Stimulated activated CD8-positive, alpha-beta memory T cell treated with anti-CD3 and anti-CD28 coated beads, Interleukin-4, amount 100 ng/mL, for 4 hours (primary cell): ENCODE data around the gene RAB17.
A peak's percentile ranks its signal among the peaks of the same experiment; 100 is the strongest.
"Not testable (repeated sequence)": the region's sequence is repeated elsewhere in the genome, so short reads cannot be mapped to it uniquely, and the experiment has no call there.

Experiments used
- DNase-seq, 2 donors: peaks; one replicate each; pipeline ENCODE4 v3.0.0-alpha.2; 2020; ENCODE audit warnings: low read depth in 2 of 2, low spot score in 1 of 2

The RAB17 gene

DNA sequence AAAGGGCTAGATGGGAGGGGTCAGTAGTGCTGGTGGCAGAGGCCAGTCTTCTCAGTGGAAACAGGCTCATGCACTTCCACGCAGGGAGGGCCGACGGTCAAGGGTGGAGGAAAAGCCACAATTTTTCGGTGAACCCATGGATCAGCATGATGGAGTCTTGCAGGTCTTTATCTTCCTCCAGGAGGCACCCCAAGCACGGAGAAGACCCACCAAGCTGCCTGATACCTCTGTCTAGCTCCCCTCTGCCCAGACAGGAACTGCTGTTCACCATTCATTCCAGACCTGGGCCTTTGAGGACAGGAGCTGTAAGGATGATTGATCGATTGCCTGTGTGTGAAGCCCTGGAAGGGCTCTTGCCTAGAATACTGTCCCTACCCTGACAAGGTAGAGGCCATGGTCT lies 34.0 kb upstream of the RAB17 start:
- DNase-seq, result no peak

DNA sequence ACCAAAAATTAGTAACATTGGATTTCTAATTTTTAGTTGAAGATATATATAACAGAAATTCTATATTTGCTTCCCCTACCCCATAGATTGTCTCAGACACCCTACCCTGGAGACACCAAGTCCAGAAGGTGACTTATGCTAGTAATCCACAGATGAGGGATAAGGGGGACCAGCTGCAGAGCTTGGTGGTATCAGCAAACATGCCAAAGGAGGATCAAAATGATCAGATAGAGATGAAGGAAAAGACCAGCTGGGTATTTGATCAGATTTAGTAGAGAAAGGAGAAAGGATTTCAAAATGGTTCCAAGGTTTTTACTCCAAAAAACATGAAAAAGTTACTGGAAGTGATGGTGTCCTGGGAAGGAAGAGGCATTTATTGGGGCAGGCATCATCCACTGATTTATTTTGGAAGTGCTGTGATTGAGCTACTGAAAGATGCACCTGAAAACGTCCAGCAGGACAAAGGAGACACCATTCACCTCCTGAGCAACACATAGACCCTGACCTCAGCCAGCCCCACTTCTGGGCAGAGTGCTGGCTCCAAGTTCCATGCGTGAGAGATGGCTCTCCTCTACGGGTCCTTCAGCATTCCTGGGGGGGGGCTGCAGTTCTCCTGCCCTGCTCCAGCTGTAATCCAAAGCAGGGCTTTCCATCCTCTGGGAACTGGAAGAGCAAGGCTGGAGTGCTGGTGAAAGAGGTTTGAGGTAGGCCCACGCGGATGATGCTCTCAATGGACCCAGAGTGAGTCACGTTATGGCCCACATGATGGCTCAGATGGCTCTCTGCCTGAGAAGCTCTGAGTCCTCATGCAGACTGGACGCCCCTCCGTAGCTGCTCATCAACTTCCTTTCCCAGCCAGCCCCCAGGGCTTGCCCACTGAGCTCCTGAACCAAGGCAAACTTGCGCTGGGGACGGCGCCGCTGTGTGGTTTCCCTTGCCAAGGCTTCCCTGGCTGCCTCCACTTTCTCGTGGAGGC lies 33.2 kb upstream of the RAB17 start:
- no peak for DNase-seq

DNA sequence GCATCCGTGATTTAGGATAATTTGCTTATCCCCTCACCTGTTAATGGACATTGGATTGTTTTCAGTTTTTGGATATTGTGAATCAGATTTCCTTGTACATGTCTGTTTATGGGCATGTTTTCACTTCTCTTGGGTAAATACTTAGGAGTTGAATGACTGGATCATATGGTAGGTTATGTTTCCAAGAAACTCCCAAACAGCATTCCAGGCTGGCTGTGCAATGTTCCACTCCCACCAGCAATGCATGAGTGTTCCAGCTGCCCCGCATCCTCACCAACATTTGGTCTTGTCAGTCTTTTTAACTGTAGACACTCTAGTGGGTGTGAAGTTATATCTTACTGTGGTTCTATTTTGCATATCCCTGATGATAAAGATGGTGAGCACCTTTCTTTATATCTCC lies 27.9 kb upstream of the RAB17 start:
- no peak for DNase-seq

DNA sequence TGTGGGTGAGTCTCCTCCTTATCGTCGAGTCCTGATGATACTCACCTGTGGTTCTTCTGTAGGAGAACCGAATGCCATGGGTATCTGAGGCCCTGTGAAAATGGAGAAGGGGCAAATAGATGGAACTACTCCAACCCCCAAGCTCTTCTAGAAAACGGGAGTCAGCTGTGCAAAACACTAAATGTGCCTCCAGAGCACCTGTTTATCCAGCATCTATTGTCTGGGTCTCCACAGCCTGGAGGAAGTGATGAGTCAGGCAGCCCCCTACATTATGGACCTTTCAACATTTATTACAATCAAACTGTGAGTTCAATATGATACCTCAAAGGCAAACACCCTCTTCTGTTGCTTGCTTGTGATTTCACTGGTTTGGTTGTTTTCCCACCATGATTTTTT lies 27.1 kb upstream of the RAB17 start:
- no peak for DNase-seq

DNA sequence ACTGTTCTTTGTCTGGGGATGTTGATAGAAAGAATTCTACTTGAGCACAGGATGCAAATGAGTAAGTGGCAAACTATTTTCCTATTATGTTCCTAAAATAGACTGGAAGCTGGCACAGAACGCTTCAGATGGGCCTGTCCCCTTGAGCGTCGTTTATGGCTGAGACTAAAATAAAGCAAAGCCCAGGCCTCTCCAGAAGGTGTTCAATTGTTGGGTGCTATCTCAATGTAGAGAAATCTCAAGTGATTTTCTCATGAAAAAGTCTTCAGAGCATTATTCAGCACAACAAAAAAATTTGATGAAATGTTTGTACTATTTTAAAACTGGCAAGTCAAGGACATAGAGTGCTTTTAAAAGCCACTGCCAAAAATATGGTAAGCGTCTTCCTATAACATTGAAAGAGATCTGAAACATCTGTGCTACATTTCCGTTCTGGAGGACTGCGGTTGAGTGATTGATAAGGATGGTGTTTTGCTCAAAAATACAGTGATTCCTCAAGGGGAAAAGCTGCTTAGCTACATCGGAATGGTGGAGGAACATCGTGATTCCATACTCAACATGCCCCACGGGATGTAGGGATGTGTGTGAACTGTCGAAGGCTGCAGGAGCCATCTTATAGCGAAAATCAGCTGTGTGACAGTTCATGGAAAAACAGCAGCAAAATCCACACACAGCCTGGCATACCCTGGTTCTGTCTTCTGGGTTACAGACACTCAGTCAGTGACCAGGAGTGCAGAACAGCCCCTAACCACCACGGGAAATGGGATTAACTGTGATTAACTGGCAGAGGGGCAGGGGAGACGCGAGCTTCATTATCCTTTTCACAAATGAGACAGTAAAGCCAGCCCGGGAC lies 26.4 kb upstream of the RAB17 start:
- DNase-seq, result no peak

DNA sequence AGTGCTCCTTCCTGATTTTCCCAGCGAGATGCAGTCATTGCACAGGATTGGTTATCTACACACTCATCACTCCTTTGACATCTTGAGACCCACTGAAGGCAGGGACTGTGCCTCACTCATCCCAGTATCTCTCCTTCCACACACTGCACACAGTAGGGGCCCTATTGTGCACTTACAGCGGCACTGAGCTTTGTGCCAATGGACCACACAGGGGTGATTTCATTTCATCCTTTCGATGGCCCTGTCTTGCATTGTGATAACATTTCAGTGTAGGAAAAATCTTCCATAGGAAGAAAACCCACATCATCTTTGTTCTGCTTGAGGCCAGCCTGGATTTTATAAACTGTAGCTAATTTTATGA lies 25.8 kb upstream of the RAB17 start:
- DNase-seq, result no peak

DNA sequence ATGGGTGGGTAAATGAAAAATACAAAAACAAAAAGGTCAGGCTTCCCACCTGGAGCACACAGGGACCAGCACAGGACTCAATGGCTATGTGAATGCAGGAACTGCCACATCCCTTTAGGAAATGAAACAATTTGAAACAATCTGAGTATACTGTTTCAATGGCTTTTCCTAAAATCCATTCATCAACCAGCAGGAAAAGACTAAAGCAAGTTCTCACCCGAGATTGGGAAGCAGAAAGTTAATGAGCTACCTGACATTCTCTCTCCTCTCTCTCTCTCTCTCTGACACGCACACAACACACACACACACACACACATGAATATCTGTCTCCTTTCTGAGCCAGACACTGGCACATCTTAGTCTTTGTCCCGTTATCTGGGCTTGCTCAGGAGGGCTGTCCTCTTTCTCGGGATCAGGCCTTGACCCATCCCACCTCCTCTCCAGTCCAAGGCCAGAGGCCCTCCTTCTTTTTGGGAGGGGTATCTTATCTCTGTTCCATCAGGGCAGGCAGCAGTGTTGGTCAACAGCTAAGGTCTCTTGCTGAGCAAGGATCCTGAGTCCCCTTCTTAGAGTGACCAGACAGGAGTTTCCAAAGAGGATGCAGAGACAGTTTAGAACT lies 25.2 kb upstream of the RAB17 start:
- DNase-seq, result no peak

DNA sequence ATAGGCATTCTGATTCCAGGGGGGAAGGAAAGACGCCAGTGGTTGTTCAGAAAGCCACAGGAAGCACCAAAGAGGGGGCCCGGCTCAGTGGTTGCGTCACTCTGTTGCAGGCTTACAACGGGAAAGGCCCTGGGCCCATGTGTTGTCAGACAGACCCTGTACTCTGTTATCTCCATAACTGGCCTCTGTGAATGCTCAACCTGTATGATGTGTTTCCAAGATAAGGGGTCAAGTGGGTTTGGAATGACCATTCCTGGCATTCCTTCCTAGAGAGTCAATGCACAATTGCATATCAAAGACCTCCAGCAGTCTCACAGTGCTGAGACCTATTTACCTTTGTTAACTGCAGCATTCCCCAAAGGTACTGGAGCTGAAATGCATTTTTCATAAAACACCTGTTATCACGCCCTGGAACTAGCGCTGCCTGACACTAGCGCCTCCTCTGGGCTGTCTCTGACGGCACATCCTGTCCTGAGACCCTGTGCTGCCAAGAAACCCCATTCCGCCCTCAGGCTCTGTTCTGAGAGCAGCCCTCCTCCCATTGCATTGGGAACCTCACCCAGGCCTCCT lies 23.7 kb upstream of the RAB17 start:
- DNase-seq, result no peak

DNA sequence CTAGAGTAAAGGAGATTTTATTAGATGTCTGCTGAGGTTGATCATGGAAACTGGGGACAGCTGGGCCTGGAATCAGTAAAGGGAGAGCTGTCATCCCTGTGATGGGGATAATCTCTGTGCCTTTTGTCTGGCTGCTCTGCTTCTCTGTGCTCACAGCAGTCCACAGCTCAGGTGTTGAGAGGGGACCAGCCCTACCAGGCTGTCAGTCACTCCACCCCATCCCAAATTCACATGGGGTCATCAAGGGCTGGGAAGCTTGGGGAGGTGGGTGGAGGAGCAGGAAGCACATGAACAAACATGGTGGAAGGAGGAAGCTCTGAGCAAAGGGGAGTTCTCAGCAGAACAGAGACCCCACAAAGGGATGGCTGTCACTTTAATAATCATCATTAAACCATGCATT lies 23.1 kb upstream of the RAB17 start:
- DNase-seq, result no peak

DNA sequence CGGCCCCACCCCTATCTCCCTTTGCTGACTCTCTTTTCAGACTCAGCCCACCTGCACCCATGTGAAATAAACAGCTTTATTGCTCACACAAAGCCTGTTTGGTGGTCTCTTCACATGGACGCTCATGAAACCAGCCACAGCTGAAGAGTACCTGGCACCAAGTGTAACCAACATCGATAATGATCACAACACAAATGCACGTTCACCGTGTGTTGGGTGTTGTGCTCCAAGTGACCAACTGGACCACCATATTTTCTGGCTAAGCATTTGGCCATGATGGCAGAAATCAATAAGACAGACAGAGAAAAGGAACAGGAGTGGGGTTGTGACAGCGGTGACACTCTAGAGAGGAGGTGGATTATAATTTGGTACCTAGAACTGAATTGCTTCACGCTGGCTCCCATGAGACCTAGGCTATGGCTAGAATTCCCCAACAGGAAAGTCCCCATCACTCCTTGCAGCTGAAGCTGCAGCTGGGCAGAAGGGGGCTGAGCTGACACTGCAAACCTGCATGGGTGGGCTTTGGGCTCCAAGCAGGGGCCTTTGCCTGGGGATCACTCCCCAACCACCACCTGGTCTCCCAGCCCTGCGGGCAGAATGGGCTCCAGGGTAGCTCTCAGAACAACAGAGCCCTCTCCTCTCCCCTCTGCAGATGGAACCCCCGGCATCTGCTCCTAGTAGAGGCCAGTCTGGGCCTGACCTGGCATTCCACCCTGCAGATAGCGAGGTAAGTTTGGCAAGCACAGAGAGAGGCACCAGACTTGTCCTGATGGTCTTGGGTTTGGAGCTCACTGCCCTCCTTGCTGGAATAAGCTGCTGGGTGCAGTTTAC lies 22.2 kb upstream of the RAB17 start:
- no peak for DNase-seq

DNA sequence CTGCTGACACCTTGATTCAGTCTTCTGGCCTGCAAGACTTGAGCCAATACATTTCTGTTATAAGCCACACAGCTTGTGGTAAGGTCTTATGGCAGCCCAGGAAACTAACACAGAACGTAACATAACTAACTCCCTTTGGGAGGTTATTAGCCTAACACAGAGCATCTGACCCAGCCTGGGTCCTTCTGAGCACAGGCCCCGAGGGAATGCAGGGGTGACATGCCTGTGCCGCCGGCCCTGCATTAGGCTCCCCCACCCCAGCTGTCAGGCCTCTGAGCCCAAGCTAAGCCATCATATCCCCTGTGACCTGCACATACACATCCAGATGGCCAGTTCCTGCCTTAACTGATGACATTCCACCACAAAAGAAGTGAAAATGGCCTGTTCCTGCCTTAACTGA lies 16.0 kb upstream of the RAB17 start:
- DNase-seq, result not testable (repeated sequence)

DNA sequence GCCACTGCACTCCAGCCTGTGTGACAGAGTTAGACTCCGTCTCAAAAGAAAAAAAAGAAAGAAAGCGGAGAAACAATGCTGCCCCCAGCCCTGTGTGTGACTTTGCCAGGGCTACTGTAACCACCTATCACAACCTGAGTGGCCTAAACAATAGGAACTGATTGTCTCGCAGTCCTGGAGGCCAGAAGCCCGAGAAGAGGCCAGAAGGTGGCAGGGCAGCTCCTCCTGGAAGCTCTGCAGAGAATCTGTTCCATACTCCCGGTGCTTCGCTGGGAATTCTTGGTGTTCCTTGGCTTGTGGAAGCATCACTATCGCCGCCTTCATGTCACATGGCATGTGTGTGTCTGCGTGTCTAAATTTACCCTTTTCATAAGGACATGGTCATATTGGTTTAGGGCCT lies 14.4 kb upstream of the RAB17 start:
- DNase-seq, result no peak

DNA sequence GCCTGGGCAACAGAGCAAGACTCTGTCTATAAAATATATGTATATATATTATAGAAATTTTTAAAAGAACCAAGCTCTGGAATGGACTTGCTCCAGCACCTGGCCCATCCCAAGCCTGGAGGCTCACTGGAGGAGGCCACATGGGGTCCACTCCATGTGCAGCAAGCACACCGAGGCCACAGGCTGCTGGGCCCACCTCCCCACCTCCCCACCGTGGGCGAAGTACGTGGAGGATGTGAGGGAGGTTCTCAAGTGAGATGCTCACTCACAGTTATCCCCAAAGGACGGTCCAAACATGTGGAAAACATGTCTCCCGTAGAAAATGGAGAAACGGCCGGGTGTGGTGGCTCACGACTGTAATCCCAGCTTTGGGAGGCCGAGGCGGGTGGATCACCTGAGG lies 13.9 kb upstream of the RAB17 start:
- no peak for DNase-seq

DNA sequence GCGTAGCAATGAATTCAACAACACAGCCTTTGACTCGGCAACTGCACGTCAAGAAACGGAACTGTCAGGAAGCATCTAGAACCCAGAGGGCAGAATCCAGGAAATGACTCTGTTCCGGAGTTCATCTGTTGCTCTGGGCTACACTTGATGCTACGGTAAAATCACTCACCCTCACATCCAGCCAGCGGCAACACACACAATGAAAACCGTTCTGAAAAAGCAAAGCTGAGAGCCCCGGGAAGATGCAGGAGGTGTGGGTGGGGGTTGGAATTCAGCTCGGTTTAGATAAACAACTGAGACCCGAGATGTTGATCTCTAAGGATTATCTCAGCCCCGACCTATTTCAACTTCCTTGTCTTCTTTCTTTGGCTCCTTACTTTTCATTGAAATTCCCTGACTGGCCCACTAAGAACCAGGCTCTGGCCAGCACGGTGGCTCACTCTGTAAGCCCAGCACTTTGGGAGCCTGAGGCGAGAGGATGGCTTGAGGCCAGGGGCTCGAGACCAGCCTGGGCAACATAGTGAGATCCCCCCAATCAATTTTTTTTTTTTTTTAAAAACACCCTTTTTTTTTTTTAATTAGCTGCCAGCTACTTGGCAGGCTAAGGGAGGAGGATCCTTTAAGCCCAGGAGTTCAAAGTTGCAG lies 13.3 kb upstream of the RAB17 start:
- DNase-seq, result peak; percentile 20 to 28

DNA sequence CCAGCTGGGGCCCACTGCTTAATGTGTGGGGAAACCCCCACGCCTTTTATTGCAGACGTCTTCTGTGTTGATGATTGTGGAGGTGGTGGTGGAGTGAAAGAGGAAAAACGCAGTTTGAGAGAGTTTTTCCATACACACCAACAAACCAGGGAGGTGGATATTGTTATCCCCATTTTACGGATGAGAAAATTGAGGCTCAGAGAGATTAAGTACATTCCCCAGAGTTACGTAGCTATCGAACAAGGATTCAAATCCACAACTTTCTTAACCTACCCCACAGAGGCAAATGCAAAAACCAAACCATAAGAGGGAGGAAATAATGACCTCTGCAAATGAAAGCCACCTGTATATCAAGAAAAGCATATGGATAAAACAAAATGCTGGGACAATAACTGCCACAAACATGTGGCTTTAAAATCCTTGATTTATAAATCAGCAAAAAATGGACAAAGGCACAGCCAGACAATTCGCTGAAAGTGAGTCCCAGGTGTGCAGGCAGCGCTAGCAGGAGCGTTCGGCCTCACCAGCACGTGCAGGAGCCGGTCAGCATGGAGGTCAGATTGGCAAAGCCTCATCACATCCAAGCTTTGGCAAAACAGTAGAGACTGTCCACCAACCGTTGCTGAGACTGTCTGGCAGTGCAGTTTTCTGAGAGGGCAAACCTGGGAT lies 12.6 kb upstream of the RAB17 start:
- DNase-seq, result no peak

DNA sequence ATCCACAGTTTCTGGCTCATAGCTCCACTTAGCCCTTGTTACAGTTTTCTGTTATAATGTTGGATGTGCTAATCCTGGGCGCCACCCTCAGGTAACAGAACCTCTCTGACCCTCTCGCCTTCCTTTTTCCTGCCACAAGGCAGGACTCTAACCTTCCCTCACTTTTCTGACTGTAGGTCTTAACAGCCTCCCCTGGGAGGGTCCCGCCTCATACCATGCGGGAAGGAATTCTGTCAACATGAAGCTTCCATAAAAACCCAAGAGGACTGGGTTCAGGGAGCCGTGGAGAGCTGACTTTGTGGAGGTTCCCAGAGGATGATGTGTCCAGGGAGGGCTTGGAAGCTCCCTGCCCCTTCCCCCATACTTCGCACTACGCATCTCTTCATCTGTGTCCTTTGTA lies 11.9 kb upstream of the RAB17 start:
- no peak for DNase-seq

DNA sequence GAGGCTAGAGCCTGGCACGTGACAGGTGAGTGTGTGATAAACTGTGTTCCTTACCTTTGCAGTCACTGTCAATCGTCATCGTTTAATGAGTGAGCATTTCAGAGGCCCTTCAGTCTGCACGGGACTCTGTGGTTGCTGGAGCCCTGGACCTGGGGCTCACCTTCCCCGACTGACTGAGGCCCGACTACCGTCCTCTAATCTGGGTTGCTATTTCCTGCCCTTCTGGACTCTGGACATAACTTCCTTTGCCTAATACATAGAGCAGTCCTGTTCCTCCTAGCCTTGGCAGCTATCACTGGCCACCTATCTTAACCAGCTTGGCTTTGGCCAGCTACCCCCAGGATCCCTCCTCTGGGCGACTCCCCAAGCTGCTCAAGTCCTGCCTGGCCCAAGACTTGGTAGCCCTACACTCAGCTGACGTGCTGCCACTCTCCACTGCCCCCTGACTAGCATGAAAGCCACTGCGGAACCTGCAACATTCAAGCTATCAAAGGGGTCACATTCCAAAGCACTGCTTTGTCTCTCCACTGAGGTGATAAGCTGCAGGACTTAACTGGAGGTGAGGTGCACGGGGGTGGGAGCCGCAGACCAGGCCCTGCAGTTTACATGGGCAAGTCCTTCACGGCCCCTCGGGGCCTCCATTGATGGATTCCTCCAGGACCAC lies 11.1 kb upstream of the RAB17 start:
- no peak for DNase-seq

DNA sequence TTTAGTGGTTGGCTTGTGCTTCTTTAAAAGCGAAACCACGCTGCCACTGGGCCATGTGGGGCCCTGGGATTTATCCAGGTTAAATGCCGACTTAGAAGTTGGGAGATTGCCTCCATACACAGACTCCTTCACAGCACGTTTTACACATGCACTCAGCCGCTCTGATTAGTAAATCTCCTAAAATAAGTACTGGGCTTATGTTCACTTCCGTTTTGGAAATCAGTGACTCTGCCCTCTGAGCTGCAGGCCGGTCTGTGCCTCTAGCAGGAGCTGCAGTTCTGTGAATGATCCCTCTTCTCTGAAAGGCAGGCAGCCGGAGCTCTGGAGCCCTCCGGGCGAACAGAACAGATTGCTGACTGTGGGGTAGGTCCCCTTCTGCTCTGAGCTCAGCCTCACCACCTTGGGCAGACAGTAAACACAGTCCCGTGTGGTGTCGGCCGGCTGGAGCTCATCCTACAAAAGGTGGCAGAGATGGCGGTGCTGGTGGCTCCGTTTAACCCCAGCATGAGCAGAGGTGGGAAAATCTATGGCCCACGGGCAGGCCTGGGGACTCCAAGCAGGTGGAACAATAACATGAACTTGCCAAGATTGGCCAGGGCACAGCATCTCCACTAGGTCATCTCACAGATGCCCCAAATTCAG lies 9.8 kb upstream of the RAB17 start:
- no peak for DNase-seq
